Measurements from ENCODE around the gene TMCC2.
A peak's percentile ranks its signal among the peaks of the same experiment; 100 is the strongest.

The TMCC2 gene

GRCh38 chr1:205271745-205272144 lies 44.0 kb downstream of the TMCC2 start:
- no peak for TF ChIP-seq EZH2phosphoT487 (IDR thresholded peaks at IDR 0.05; ENCODE audit: borderline replicate concordance, low read length)
- TF ChIP-seq, protein P1, sequence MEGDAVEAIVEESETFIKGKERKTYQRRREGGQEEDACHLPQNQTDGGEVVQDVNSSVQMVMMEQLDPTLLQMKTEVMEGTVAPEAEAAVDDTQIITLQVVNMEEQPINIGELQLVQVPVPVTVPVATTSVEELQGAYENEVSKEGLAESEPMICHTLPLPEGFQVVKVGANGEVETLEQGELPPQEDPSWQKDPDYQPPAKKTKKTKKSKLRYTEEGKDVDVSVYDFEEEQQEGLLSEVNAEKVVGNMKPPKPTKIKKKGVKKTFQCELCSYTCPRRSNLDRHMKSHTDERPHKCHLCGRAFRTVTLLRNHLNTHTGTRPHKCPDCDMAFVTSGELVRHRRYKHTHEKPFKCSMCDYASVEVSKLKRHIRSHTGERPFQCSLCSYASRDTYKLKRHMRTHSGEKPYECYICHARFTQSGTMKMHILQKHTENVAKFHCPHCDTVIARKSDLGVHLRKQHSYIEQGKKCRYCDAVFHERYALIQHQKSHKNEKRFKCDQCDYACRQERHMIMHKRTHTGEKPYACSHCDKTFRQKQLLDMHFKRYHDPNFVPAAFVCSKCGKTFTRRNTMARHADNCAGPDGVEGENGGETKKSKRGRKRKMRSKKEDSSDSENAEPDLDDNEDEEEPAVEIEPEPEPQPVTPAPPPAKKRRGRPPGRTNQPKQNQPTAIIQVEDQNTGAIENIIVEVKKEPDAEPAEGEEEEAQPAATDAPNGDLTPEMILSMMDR (IDR thresholded peaks at IDR 0.05; ENCODE audit: low read depth, low read length, poor library complexity, severe bottlenecking): no peak
- no peak overlapping the region for H3K27ac ChIP-seq (ENCODE audit: low read depth, low read length)
- H3K79me2 ChIP-seq (ENCODE audit: control insufficient read depth, low read length): no peaks in the 10 kb centered on the region
- no peaks in the 10 kb centered on the region for H3F3A ChIP-seq (ENCODE audit: control insufficient read depth, insufficient read depth)
- no peak overlapping the region for H3K4me3 ChIP-seq (ENCODE audit: low read length)
- H3K4me2 ChIP-seq (ENCODE audit: low read length): no peak overlapping the region
- no peaks in the 10 kb centered on the region for H3K36me3 ChIP-seq (ENCODE audit: control insufficient read depth, low read length)
- no peaks in the 10 kb centered on the region for H3K9me3 ChIP-seq (ENCODE audit: control insufficient read depth, insufficient read depth, low read length)
- no peaks in the 10 kb centered on the region for H4K20me1 ChIP-seq (ENCODE audit: control insufficient read depth, insufficient read depth, low read depth, low read length)
- H3K4me1 ChIP-seq (ENCODE audit: control insufficient read depth, low read length): peaks cover 46% of the 10 kb centered on the region
- H3K9me2 ChIP-seq (replicated peaks; ENCODE audit: control insufficient read depth, low read length): no peaks in the 10 kb centered on the region
- H3K27me3 ChIP-seq (ENCODE audit: control insufficient read depth, low read length): no peaks in the 10 kb centered on the region

DNA sequence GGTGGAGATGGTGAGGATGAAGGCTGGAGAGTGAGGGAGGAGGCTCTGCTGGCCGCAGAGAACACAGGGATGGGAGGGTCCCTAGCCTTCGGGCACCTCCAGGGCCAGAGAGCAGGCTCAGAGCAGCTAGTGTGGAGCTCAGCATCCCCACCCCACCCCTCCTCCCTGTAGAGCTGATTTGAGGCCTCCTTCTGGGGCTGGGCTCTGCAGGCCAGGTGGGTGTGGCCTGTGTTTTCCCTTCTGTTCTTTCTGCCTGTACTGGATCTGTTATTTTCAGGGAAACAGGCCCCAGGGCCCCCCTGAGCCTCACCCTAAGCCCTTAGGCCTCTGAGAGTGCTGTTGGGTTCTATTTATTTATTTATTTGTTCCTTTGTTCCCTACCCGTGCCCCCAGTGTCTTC lies 44.8 kb downstream of the TMCC2 start:
- H3K9me2 ChIP-seq (replicated peaks; ENCODE audit: control insufficient read depth, low read length): no peaks in the 10 kb centered on the region
- H3F3A ChIP-seq (ENCODE audit: control insufficient read depth, insufficient read depth): no peaks in the 10 kb centered on the region
- no peaks in the 10 kb centered on the region for H3K9me3 ChIP-seq (ENCODE audit: control insufficient read depth, insufficient read depth, low read length)
- no peaks in the 10 kb centered on the region for H3K36me3 ChIP-seq (ENCODE audit: control insufficient read depth, low read length)
- no peak overlapping the region for H3K27ac ChIP-seq (ENCODE audit: low read depth, low read length)
- no peaks in the 10 kb centered on the region for H3K79me2 ChIP-seq (ENCODE audit: control insufficient read depth, low read length)
- no peak for TF ChIP-seq EZH2phosphoT487 (IDR thresholded peaks at IDR 0.05; ENCODE audit: borderline replicate concordance, low read length)
- TF ChIP-seq, protein P1 (IDR thresholded peaks at IDR 0.05; ENCODE audit: low read depth, low read length, poor library complexity, severe bottlenecking): no peak
- H3K4me3 ChIP-seq (ENCODE audit: low read length): no peak overlapping the region
- H3K27me3 ChIP-seq (ENCODE audit: control insufficient read depth, low read length): no peaks in the 10 kb centered on the region
- no peaks in the 10 kb centered on the region for H4K20me1 ChIP-seq (ENCODE audit: control insufficient read depth, insufficient read depth, low read depth, low read length)
- no peak overlapping the region for H3K4me2 ChIP-seq (ENCODE audit: low read length)
- peaks cover 45% of the 10 kb centered on the region for H3K4me1 ChIP-seq (ENCODE audit: control insufficient read depth, low read length)

DNA sequence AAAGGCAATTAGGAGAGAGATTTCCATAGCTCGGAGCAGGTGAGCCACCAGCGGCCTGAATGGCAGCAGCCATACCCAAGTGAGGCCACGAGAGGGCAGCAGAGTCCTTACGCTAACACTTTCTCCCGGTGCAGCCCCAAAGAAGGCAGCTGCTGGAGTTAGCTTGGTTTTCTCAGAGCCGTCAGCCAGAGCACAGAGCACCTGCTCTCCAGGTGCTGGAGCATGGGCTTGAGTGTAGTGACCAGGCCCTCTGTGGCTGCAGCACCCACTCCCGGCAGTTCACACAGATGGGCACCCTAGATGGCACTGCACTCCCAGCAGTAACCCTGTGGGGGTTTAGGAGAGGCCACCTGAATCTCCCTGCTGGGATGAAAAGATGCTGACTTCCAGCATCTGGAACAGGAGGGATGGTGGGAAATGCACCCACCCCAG lies 45.8 kb downstream of the TMCC2 start:
- Histone ChIP-seq H3K4me3 (ENCODE audit: low read length) (0 out of 2 replicates have a peak overlapping the region, but pooled peaks have one; percentile 9), H3K36me3 (ENCODE audit: control insufficient read depth, low read length) (no peaks in the 10 kb centered on the region), H3K79me2 (ENCODE audit: control insufficient read depth, low read length) (no peaks in the 10 kb centered on the region), H3K4me2 (ENCODE audit: low read length) (peak overlapping the region; percentile 59), H3K9me3 (ENCODE audit: control insufficient read depth, insufficient read depth, low read length) (no peaks in the 10 kb centered on the region), H3K4me1 (ENCODE audit: control insufficient read depth, low read length) (peaks cover 47% of the 10 kb centered on the region), H3K9me2 (replicated peaks; ENCODE audit: control insufficient read depth, low read length) (no peaks in the 10 kb centered on the region), H3K27ac (ENCODE audit: low read depth, low read length) (no peak overlapping the region), H3K27me3 (ENCODE audit: control insufficient read depth, low read length) (no peaks in the 10 kb centered on the region), H3F3A (ENCODE audit: control insufficient read depth, insufficient read depth) (no peaks in the 10 kb centered on the region), H4K20me1 (ENCODE audit: control insufficient read depth, insufficient read depth, low read depth, low read length) (no peaks in the 10 kb centered on the region)
- no peak for TF ChIP-seq EZH2phosphoT487 (IDR thresholded peaks at IDR 0.05; ENCODE audit: borderline replicate concordance, low read length)
- TF ChIP-seq, protein P1 (IDR thresholded peaks at IDR 0.05; ENCODE audit: low read depth, low read length, poor library complexity, severe bottlenecking): peak; percentile 94

Measured in DOHH2 (cell line).